IMR-90 (cell line): ENCODE measurements around the gene CEACAM3. TPM values are rescaled to one million over a fixed set of nuclear protein-coding genes. Genes with fewer than 3 reads are reported as not detected.

Source experiments
- ATAC-seq: fragments of 200-7000 bp; cut with Tn5 transposase; 2 replicates; pipeline ENCODE4 v1.9.1; 2020; ENCODE audit warnings: low read depth, mild to moderate bottlenecking, moderate library complexity
- BruUV-seq: library from RNA; stranded (reverse); fragments of 400-500 nt; replicated peaks from 2 replicates; lab custom pipeline; 2021; lab: Mats Ljungman, UMichigan
- CTCF ChIA-PET: fragments of 300-600 bp; formaldehyde crosslinking; extraction: SDS; loops from one replicate; lab custom pipeline; 2021; ENCODE audit warnings: antibody characterized with exemption; lab: Yijun Ruan, JAX
- POLR2A ChIA-PET: fragments of 300-600 bp; sonication (Branson Sonifier 250); formaldehyde crosslinking; loops from one replicate; lab custom pipeline; 2022; ENCODE audit warnings: antibody characterized with exemption; ENCODE audit not compliant: unreplicated experiment; lab: Charles Lee
- DNase-seq: peaks from one replicate; pipeline ENCODE4 v3.0.0; 2013
- H2AFZ ChIP-seq: replicated peaks from 2 replicates; pipeline ENCODE3; 2013; ENCODE audit warnings: low read length, mild to moderate bottlenecking; ENCODE audit not compliant: poor library complexity
- H2AK5ac ChIP-seq: 2 replicates; pipeline ENCODE4 v1.6.1; 2013; ENCODE audit warnings: low read depth, low read length, inconsistent platforms
- H2AK9ac ChIP-seq: replicated peaks from 2 replicates; pipeline ENCODE3; 2013; ENCODE audit warnings: mild to moderate bottlenecking, low read depth, low read length, moderate library complexity; ENCODE audit not compliant: poor library complexity
- H2BK120ac ChIP-seq: 2 replicates; pipeline ENCODE4 v1.6.1; 2013; ENCODE audit warnings: low read depth, low read length, inconsistent platforms
- H2BK15ac ChIP-seq: 3 replicates; pipeline ENCODE4 v1.6.1; 2013; ENCODE audit warnings: low read depth, low read length, inconsistent platforms
- H2BK20ac ChIP-seq: 2 replicates; pipeline ENCODE4 v1.6.1; 2013; ENCODE audit warnings: low read depth, mild to moderate bottlenecking, inconsistent platforms, low read length, moderate library complexity
- H2BK5ac ChIP-seq: 2 replicates; pipeline ENCODE4 v1.6.1; 2013; ENCODE audit warnings: mild to moderate bottlenecking, low read depth, low read length, inconsistent platforms; ENCODE audit not compliant: poor library complexity, severe bottlenecking
- H3K14ac ChIP-seq: replicated peaks from 2 replicates; pipeline ENCODE4 v1.6.1; 2013; ENCODE audit warnings: low read depth, low read length, inconsistent platforms
- H3K18ac ChIP-seq: 2 replicates; pipeline ENCODE4 v1.6.1; 2013; ENCODE audit warnings: low read depth, low read length, control low read depth
- H3K23ac ChIP-seq: 2 replicates; pipeline ENCODE4 v1.6.1; 2013; ENCODE audit warnings: low read depth, low read length, inconsistent platforms
- H3K27ac ChIP-seq: 2 replicates; pipeline ENCODE4 v1.5.1; 2013; ENCODE audit warnings: mild to moderate bottlenecking, control low read depth, low read length; ENCODE audit not compliant: insufficient read depth
- H3K27me3 ChIP-seq: 2 replicates; pipeline ENCODE4 v1.6.1; 2013; ENCODE audit warnings: low read length; ENCODE audit not compliant: control insufficient read depth, insufficient read depth
- H3K36me3 ChIP-seq: 2 replicates; pipeline ENCODE4 v1.6.1; 2013; ENCODE audit warnings: low read length, mixed read lengths; ENCODE audit not compliant: control insufficient read depth, insufficient read depth
- H3K4ac ChIP-seq: 2 replicates; pipeline ENCODE4 v1.6.1; 2013; ENCODE audit warnings: low read depth, low read length, inconsistent platforms
- H3K4me1 ChIP-seq: 2 replicates; pipeline ENCODE4 v1.6.1; 2013; ENCODE audit warnings: low read length, mixed read lengths; ENCODE audit not compliant: control insufficient read depth, insufficient read depth
- H3K4me2 ChIP-seq: 2 replicates; pipeline ENCODE4 v1.6.1; 2013; ENCODE audit warnings: low read depth, mild to moderate bottlenecking, control low read depth, low read length, moderate library complexity
- H3K4me3 ChIP-seq: 2 replicates; pipeline ENCODE4 v1.5.1; 2013; ENCODE audit warnings: low read depth, mild to moderate bottlenecking, control low read depth, low read length, moderate library complexity; ENCODE audit not compliant: insufficient read depth
- H3K56ac ChIP-seq: 2 replicates; pipeline ENCODE4 v1.6.1; 2013; ENCODE audit warnings: low read length, inconsistent platforms; ENCODE audit not compliant: insufficient read depth; ENCODE audit errors: extremely low read depth
- H3K79me1 ChIP-seq, 2 experiments: 2 replicates each; pipeline ENCODE4 v1.6.1; 2013; ENCODE audit warnings: low read length in 2 of 2, inconsistent platforms in 1 of 2, low read depth in 1 of 2
- H3K9ac ChIP-seq: 2 replicates; pipeline ENCODE4 v1.6.1; 2013; ENCODE audit warnings: low read depth, low read length, control low read depth
- H3K9me1 ChIP-seq: 2 replicates; pipeline ENCODE4 v1.6.1; 2013; ENCODE audit warnings: low read length, inconsistent platforms; ENCODE audit not compliant: insufficient read depth
- H3K9me3 ChIP-seq: 2 replicates; pipeline ENCODE4 v1.6.1; 2013; ENCODE audit warnings: low read length; ENCODE audit not compliant: control insufficient read depth, insufficient read depth
- H4K20me1 ChIP-seq: 2 replicates; pipeline ENCODE4 v1.6.1; 2013; ENCODE audit warnings: low read length, inconsistent platforms; ENCODE audit not compliant: insufficient read depth
- H4K5ac ChIP-seq: 2 replicates; pipeline ENCODE4 v1.6.1; 2013; ENCODE audit warnings: mild to moderate bottlenecking, low read depth, low read length, control low read depth
- H4K8ac ChIP-seq, 2 experiments: 2 replicates each; pipeline ENCODE4 v1.6.1; 2013; ENCODE audit warnings: low read depth in 2 of 2, low read length in 2 of 2, control low read depth in 1 of 2, inconsistent platforms in 1 of 2
- H4K91ac ChIP-seq: 2 replicates; pipeline ENCODE4 v1.6.1; 2013; ENCODE audit warnings: low read depth, low read length, inconsistent platforms; ENCODE audit not compliant: insufficient read depth
- FOS ChIP-seq: fragments of 150-350 bp; IDR thresholded peaks from 2 replicates; pipeline ENCODE4 v1.6.1; 2016; ENCODE audit warnings: low read depth, low read length
- SMC3 ChIP-seq: fragments of 150-350 bp; IDR thresholded peaks from 2 replicates; pipeline ENCODE4 v1.6.1; 2016; ENCODE audit warnings: low read depth, mild to moderate bottlenecking, antibody characterized with exemption, low read length, moderate library complexity
- WGBS, 2 experiments: methylation state at CpG; one replicate each; pipeline versions ENCODE4 v1.1.5 to v1.1.7; 2013; ENCODE audit warnings: missing lambda C conversion rate in 2 of 2; ENCODE audit not compliant: insufficient read length in 1 of 2; ENCODE audit errors: extremely low coverage in 2 of 2; 5-methylcytosine and 5-hydroxymethylcytosine counted together
- dilution Hi-C: fragments of 300-500 bp; cut with HindIII; formaldehyde crosslinking; loops from one replicate; pipeline ENCODE4 v1.14.3; 2018; ENCODE audit warnings: low sequenced_read_pairs; ENCODE audit not compliant: unreplicated experiment
- in situ Hi-C: fragments of 300-500 bp; cut with MboI; formaldehyde crosslinking; loops from 3 replicates; pipeline ENCODE4 v1.14.3; 2019; ENCODE audit warnings: low sequenced_read_pairs, inconsistent platforms, mixed read lengths
- intact Hi-C: fragments of 100-400 bp; cut with micrococcal nuclease; formaldehyde crosslinking; loops from 2 replicates; pipeline ENCODE4 v1.10.0; 2022
- polyA plus RNA-seq, 3 experiments: library from polyadenylated mRNA; depleted of rRNA; stranded (reverse); fragments of >200 nt; gene quantifications; 2 replicates each; pipeline ENCODE4 v1.2.3, GENCODE V29; 2012; ENCODE audit warnings: low replicate concordance in 1 of 3
- total RNA-seq: library from RNA; depleted of rRNA; stranded (reverse); fragments of >200 nt; gene quantifications from 2 replicates; pipeline ENCODE4 v1.2.3, GENCODE V29; 2012

Gene CEACAM3
- total and polyA plus RNA-seq, 2 of the 4 experiments (the other 2 are of a cell fraction), result not detected

GRCh38 chr19:41859213-41859617 lies 62.8 kb downstream of the CEACAM3 start:
- Histone ChIP-seq H3K79me1 (peaks cover 8 to 38% of the 10 kb centered on the region in 2 experiments; a peak in 3 of 4 replicates), H3K27me3 (peaks cover 10% of the 10 kb centered on the region), H4K5ac (no peak overlapping the region), H3K27ac (peak overlapping the region; percentile 15; the same call in 1 of the 2 replicates), H3K4me1 (peaks cover 10% of the 10 kb centered on the region), H2AK5ac (no peak overlapping the region), H3K4me3 (peak overlapping the region; percentile 28), H2BK20ac (no peak overlapping the region), H4K20me1 (peaks cover 37% of the 10 kb centered on the region), H3K23ac (no peak overlapping the region), H2AFZ (peak overlapping the region; percentile 100), H3K9me1 (peaks cover 17% of the 10 kb centered on the region), H3K18ac (no peak overlapping the region), H2AK9ac (peak overlapping the region; percentile 92), H4K8ac (peak overlapping the region in 1 of 2 experiments; percentile 78; a peak in 2 of 4 replicates), H3K4me2 (peak overlapping the region; percentile 71), H3K9me3 (no peaks in the 10 kb centered on the region), H3K14ac (0 out of 2 replicates have a peak overlapping the region, but pooled peaks have one; percentile 29), H3K4ac (peak overlapping the region; percentile 70), H3K9ac (peak overlapping the region; percentile 62), H2BK5ac (peak overlapping the region; percentile 10), H3K56ac (no peak overlapping the region), H2BK120ac (no peak overlapping the region), H4K91ac (no peak overlapping the region), H2BK15ac (no peak overlapping the region), H3K36me3 (peaks cover 34% of the 10 kb centered on the region)
- no peak for ATAC-seq
- 3% methylated on average over 6 of the region's 8 CpGs; no CpG with 5 or more reads in 1 of the 2 experiments for WGBS, 2 experiments
- no peak for TF ChIP-seq FOS
- TF ChIP-seq SMC3, result 0 out of 2 replicates have a peak, but pooled peaks have one; percentile 14
- dilution Hi-C loops, result no loop called here
- CTCF ChIA-PET, result interaction anchor here (0.7 kb wide), 1 partner anchor 48 kb away, joined by 4 read pairs; no protein-coding TSS in a partner anchor
- in situ Hi-C loops, result no loop called here
- POLR2A ChIA-PET, result interaction anchor here (0.5 to 0.7 kb wide), 2 partner anchors 107 to 512 kb away, joined by 7 to 17 read pairs; no protein-coding TSS in a partner anchor
- intact Hi-C loops, result no loop called here
- DNase-seq, result no peak
- BruUV-seq, result no TSS peak
